Prostate gland (tissue), 2 donors: ENCODE results near the gene PHKA1. TPM values are rescaled to one million over a fixed set of nuclear protein-coding genes. Genes with fewer than 3 reads are reported as not detected.

Source experiments
- DNase-seq: peaks from one replicate; pipeline ENCODE4 v3.0.0-alpha.2; 2019; ENCODE audit warnings: low spot score
- H3K27ac ChIP-seq, 2 donors: fragments of 200-600 bp; sonication (generic); 2 replicates each; pipeline ENCODE4 v1.5.1; 2017 to 2019
- H3K27me3 ChIP-seq: fragments of 200-600 bp; sonication (generic); replicated peaks from 2 replicates; pipeline ENCODE4 v1.5.1; 2019; ENCODE audit not compliant: insufficient read depth
- H3K36me3 ChIP-seq, 2 donors: fragments of 200-600 bp; sonication (generic); 1 replicate in 1 of 2; 2 replicates in 1 of 2; pipeline versions ENCODE4 v1.5.1 to v1.8.1; 2017 to 2019
- H3K4me1 ChIP-seq: fragments of 200-600 bp; sonication (generic); replicated peaks from 2 replicates; pipeline ENCODE4 v1.5.1; 2019
- H3K4me3 ChIP-seq, 2 donors: fragments of 200-600 bp; sonication (generic); 2 replicates each; pipeline ENCODE4 v1.5.1; 2017 to 2019
- H3K9me3 ChIP-seq: fragments of 200-600 bp; sonication (generic); 2 replicates; pipeline ENCODE4 v1.5.1; 2017
- POLR2A ChIP-seq: fragments of 450-650 bp; IDR thresholded peaks from one replicate; pipeline ENCODE4 v1.6.1; 2016; ENCODE audit warnings: antibody characterized with exemption, mild to moderate bottlenecking
- POLR2AphosphoS5 ChIP-seq: sonication (generic); formaldehyde crosslinking; IDR thresholded peaks from one replicate; pipeline ENCODE4 v1.6.1; 2017; ENCODE audit warnings: antibody characterized with exemption
- WGBS: methylation state at CpG from one replicate; pipeline ENCODE4 v1.1.5; 2018; 5-methylcytosine and 5-hydroxymethylcytosine counted together
- intact Hi-C: fragments of 100-400 bp; cut with DNase I; formaldehyde crosslinking; loops from one replicate; pipeline ENCODE4 v1.14.2; 2022
- total RNA-seq, 2 donors: library from RNA; depleted of rRNA; stranded (reverse); fragments of >200 nt; gene quantifications; one replicate each; pipeline ENCODE4 v1.1.0, GENCODE V29; 2016
- TF ChIP-seq, protein P1 (sequence below), 4 experiments: fragments of 200-600 bp in 2 of 4; fragments of 450-650 bp in 2 of 4; sonication (generic) in 2 of 4; IDR thresholded peaks; 1 replicate in 3 of 4; 2 replicates in 1 of 4; pipeline ENCODE4 v1.5.1; 2016 to 2019; ENCODE audit warnings: antibody characterized with exemption in 4 of 4, mild to moderate bottlenecking in 2 of 4, moderate library complexity in 2 of 4

Gene PHKA1
- total RNA-seq, 2 donors from 2014 or later: 12.4 TPM

DNA sequence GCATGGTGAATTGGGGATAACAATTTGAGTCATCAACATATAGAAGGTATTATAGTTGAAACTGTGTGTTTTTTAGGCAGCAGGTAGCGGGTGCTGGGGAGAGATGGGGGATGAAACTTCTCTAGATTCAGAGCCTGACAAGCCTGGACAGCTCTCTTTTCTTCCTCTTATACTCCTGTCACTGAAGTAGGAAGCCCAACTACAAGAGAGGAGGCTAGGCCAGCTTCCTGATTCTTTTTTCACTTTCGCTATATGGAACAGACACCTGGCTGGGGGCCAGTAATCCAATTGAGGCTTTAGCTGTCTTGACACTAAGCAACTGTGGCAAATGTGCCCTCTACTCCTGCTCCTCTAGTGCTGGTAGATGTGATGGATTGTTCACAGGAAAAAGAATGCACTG is 69.2 kb downstream of the PHKA1 start:
- no peak for TF ChIP-seq POLR2AphosphoS5
- TF ChIP-seq, protein P1, sequence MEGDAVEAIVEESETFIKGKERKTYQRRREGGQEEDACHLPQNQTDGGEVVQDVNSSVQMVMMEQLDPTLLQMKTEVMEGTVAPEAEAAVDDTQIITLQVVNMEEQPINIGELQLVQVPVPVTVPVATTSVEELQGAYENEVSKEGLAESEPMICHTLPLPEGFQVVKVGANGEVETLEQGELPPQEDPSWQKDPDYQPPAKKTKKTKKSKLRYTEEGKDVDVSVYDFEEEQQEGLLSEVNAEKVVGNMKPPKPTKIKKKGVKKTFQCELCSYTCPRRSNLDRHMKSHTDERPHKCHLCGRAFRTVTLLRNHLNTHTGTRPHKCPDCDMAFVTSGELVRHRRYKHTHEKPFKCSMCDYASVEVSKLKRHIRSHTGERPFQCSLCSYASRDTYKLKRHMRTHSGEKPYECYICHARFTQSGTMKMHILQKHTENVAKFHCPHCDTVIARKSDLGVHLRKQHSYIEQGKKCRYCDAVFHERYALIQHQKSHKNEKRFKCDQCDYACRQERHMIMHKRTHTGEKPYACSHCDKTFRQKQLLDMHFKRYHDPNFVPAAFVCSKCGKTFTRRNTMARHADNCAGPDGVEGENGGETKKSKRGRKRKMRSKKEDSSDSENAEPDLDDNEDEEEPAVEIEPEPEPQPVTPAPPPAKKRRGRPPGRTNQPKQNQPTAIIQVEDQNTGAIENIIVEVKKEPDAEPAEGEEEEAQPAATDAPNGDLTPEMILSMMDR (IDR thresholded peaks at IDR 0.05): no peak
- TF ChIP-seq POLR2A: no peak
- Histone ChIP-seq H3K9me3 (no peaks in the 10 kb centered on the region), H3K4me3 (no peak overlapping the region), H3K27me3 (no peaks in the 10 kb centered on the region), H3K36me3 (no peaks in the 10 kb centered on the region), H3K4me1 (no peaks in the 10 kb centered on the region), H3K27ac (no peak overlapping the region)
- intact Hi-C loops: no loop called here
- WGBS: 71% methylated on average over 2 of the region's 2 CpGs
- no peak for DNase-seq

DNA sequence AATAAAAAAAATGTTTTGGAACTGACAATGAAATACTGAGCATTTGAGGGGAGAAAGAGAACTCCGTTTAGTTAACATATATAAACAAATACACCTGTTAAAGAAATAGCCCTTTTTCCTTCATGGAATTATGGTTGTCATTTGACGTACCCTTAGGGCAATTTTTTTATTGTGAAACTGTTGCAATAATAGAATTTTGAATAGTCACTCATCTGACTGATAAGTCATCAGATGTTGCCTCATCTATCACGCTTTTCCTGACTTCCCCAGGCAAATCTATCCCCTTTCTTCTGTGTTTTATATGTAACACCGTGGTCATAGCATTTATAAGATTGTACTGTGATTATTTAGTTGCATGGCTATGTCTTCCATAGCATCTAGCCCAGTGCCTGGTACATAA is 72.5 kb downstream of the PHKA1 start:
- H3K4me1 ChIP-seq: no peaks in the 10 kb centered on the region
- intact Hi-C loops: no loop called here
- H3K27me3 ChIP-seq: no peaks in the 10 kb centered on the region
- 84% methylated on average over 4 of the region's 4 CpGs for WGBS
- no peak for TF ChIP-seq POLR2AphosphoS5
- TF ChIP-seq, protein P1 (IDR thresholded peaks at IDR 0.05): no peak
- TF ChIP-seq POLR2A: no peak
- H3K36me3 ChIP-seq: no peaks in the 10 kb centered on the region
- H3K4me3 ChIP-seq: no peak overlapping the region
- H3K9me3 ChIP-seq: no peaks in the 10 kb centered on the region
- no peak for DNase-seq
- H3K27ac ChIP-seq: no peak overlapping the region

DNA sequence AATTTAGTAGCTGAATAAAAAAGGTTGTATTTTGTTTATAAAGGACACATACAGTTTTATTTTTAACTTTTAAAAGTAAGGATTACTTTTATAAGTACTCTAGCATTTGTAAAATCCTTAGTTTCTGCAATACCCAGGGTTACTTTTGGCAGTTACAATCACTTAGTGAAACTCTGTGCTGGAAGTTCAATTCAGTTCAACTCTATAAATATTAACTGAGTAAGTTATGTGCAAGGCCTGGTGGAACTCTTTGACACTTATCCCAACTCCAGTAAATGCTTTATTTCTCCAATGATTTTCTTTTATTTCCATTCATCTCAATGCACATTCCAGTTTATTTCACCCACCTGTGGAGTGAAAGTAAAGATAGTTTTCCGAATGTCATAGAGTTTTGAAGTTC is 78.2 kb downstream of the PHKA1 start:
- Histone ChIP-seq H3K36me3 (no peaks in the 10 kb centered on the region), H3K9me3 (no peaks in the 10 kb centered on the region), H3K4me1 (no peaks in the 10 kb centered on the region), H3K27ac (no peak overlapping the region), H3K27me3 (no peaks in the 10 kb centered on the region), H3K4me3 (no peak overlapping the region)
- TF ChIP-seq POLR2A: no peak
- no peak for TF ChIP-seq POLR2AphosphoS5
- TF ChIP-seq, protein P1 (IDR thresholded peaks at IDR 0.05): no peak
- no peak for DNase-seq
- intact Hi-C loops: no loop called here
- 81% methylated on average over 1 of the region's 1 CpG for WGBS

DNA sequence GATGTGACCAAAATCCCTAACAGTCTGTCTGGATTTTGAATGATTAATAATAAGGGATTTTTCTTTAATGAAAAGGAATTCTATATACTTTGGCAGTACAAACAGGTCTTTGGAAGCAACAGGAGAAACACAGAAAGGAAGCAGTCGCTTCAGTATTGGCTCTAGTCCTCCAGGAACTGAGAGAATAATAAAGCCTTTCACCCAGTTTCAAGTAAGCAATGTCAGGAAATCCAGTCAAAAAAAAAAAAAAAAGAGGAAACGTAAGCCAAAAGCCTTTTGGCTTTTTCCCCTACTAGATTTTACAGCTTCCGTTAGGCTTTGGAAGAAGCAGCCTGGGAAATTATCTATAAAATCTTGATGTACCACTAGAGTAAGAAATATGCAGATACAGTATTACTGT is 79.8 kb downstream of the PHKA1 start:
- H3K4me3 ChIP-seq: no peak overlapping the region
- H3K27ac ChIP-seq: no peak overlapping the region
- TF ChIP-seq, protein P1 (IDR thresholded peaks at IDR 0.05): no peak
- TF ChIP-seq POLR2A (no peak), POLR2AphosphoS5 (no peak)
- H3K27me3 ChIP-seq: no peaks in the 10 kb centered on the region
- H3K36me3 ChIP-seq: no peaks in the 10 kb centered on the region
- 5% methylated on average over 3 of the region's 3 CpGs for WGBS
- H3K9me3 ChIP-seq: no peaks in the 10 kb centered on the region
- intact Hi-C loops: no loop called here
- DNase-seq: no peak
- no peaks in the 10 kb centered on the region for H3K4me1 ChIP-seq

DNA sequence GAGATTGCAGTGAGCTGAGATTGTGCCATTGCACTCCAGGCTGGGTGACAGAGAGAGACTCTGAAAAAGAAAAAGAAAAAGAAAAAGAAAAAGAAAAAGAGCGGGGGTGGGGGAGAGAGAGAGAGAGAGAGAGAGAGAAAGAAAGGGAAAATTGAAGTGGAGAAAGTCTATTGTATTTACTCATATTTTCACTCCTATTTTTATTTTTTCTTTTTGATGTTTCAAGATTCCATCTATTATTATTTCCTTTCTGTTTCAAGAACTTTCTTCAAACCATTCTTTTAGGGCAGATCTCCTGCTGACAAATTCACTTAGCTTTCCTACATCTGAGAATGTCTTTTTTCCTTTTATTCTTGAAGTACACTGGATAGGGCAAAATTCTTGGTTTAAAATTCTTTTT is 83.9 kb downstream of the PHKA1 start:
- intact Hi-C loops: no loop called here
- TF ChIP-seq POLR2A (no peak), POLR2AphosphoS5 (no peak)
- TF ChIP-seq, protein P1 (IDR thresholded peaks at IDR 0.05): no peak
- Histone ChIP-seq H3K4me3 (no peak overlapping the region), H3K27me3 (no peaks in the 10 kb centered on the region), H3K27ac (no peak overlapping the region), H3K4me1 (no peaks in the 10 kb centered on the region), H3K36me3 (no peaks in the 10 kb centered on the region), H3K9me3 (no peaks in the 10 kb centered on the region)
- DNase-seq: no peak
- WGBS: 85% methylated on average over 1 of the region's 1 CpG
